Right lobe of liver (tissue), 4 donors: ENCODE measurements around the gene KATNBL1.

Experiments
- CTCF ChIP-seq, 4 donors: fragments of 200-600 bp in 3 of 4; fragments of 450-650 bp in 1 of 4; IDR thresholded peaks; one replicate each; pipeline versions ENCODE4 v1.5.1 to v1.8.0; 2016 to 2022; ENCODE audit warnings: antibody characterized with exemption in 4 of 4, mild to moderate bottlenecking in 2 of 4
- POLR2A ChIP-seq: fragments of 450-650 bp; IDR thresholded peaks from one replicate; pipeline ENCODE4 v1.6.1; 2017; ENCODE audit warnings: antibody characterized with exemption, mild to moderate bottlenecking
- donor health status: DM: no; HTN: no; CAD: no.
- donor health status: DM: no; HTN: no; CAD: no.
- donor health status: DM: no; HTN: yes; CAD: no.

GRCh38 chr15:34242331-34242710 lies 32.4 kb upstream of the KATNBL1 start:
- TF ChIP-seq CTCF (IDR thresholded peaks at IDR 0.05) (no peak), POLR2A (no peak)
